ENCODE results near the gene ADAMTS6. TPM values are rescaled to one million over a fixed set of nuclear protein-coding genes. Genes with fewer than 3 reads are reported as not detected.
"Not testable (repeated sequence)": the region's sequence is repeated elsewhere in the genome, so short reads cannot be mapped to it uniquely, and the experiment has no call there.

Gene ADAMTS6
- total RNA-seq, 2 donors from 2014 or later, result 0.91 to 20.7 TPM

DNA sequence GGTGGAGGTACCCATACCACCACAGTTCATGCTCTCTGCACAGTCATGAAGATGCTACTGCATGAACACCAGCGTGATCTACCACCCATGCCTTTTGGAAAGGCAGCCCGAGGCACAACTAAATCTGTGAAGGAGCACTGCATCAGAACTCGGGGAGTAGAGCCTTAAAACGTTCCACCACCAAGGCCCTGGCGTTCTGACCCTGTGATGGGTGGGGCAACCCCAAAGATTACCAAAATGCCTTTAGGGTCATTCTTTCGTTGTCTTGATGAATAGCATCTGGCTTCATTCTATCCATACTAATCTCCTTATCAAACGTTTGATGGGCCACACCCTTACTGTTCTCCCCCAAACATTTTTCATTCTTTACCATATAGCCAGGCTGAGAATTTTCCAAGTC lies 97.9 kb downstream of the ADAMTS6 start:
- intact Hi-C loops (cut with DNase I), result no loop called here
- no peaks in the 10 kb centered on the region for H3K27me3 ChIP-seq (replicated peaks; ENCODE audit: insufficient read depth)
- no peak for DNase-seq (ENCODE audit: low spot score)

GRCh38 chr5:65382582-65382981 lies 99.1 kb downstream of the ADAMTS6 start:
- intact Hi-C loops (cut with DNase I), result no loop called here
- Histone ChIP-seq H3K27ac (no peak overlapping the region), H3K27me3 (replicated peaks; ENCODE audit: insufficient read depth) (no peaks in the 10 kb centered on the region), H3K36me3 (no peaks in the 10 kb centered on the region), H3K4me3 (no peak overlapping the region), H3K4me1 (replicated peaks) (no peaks in the 10 kb centered on the region), H3K9me3 (no peaks in the 10 kb centered on the region)
- TF ChIP-seq CTCF (IDR thresholded peaks at IDR 0.05) (no peak), POLR2AphosphoS5 (IDR thresholded peaks at IDR 0.05) (no peak), POLR2A (IDR thresholded peaks at IDR 0.05) (no peak)
- 72% methylated on average over 1 of the region's 1 CpG for WGBS
- DNase-seq (ENCODE audit: low spot score), result no peak

More for the DNA sequence above, 97.9 kb downstream of the ADAMTS6 start:
- H3K27ac ChIP-seq, result no peak overlapping the region
- H3K4me3 ChIP-seq, result no peak overlapping the region
- WGBS, result 85% methylated on average over 7 of the region's 7 CpGs
- no peaks in the 10 kb centered on the region for H3K4me1 ChIP-seq (replicated peaks)
- no peaks in the 10 kb centered on the region for H3K9me3 ChIP-seq
- H3K36me3 ChIP-seq, result no peaks in the 10 kb centered on the region
- no peak for TF ChIP-seq POLR2AphosphoS5 (IDR thresholded peaks at IDR 0.05)
- TF ChIP-seq POLR2A (IDR thresholded peaks at IDR 0.05), result no peak
- no peak for TF ChIP-seq CTCF (IDR thresholded peaks at IDR 0.05)

GRCh38 chr5:65370505-65370904 lies 111.2 kb downstream of the ADAMTS6 start:
- DNase-seq (ENCODE audit: low spot score); H3K9me3 ChIP-seq; H3K36me3 ChIP-seq; H3K27ac ChIP-seq; intact Hi-C loops (cut with DNase I); H3K4me3 ChIP-seq; H3K27me3 ChIP-seq (replicated peaks; ENCODE audit: insufficient read depth); H3K4me1 ChIP-seq (replicated peaks): not testable (repeated sequence)
- 87% methylated on average over 15 of the region's 15 CpGs for WGBS

GRCh38 chr5:65366655-65367054 lies 115.1 kb downstream of the ADAMTS6 start:
- no peak overlapping the region for H3K4me3 ChIP-seq
- no peak for DNase-seq (ENCODE audit: low spot score)
- no peak for TF ChIP-seq POLR2A (IDR thresholded peaks at IDR 0.05)
- TF ChIP-seq POLR2AphosphoS5 (IDR thresholded peaks at IDR 0.05), result no peak
- TF ChIP-seq CTCF (IDR thresholded peaks at IDR 0.05), result no peak
- no peaks in the 10 kb centered on the region for H3K4me1 ChIP-seq (replicated peaks)
- no peaks in the 10 kb centered on the region for H3K27me3 ChIP-seq (replicated peaks; ENCODE audit: insufficient read depth)
- H3K9me3 ChIP-seq, result no peaks in the 10 kb centered on the region
- no peak overlapping the region for H3K27ac ChIP-seq
- intact Hi-C loops (cut with DNase I), result no loop called here
- no peaks in the 10 kb centered on the region for H3K36me3 ChIP-seq
- 60% methylated on average over 2 of the region's 2 CpGs for WGBS

DNA sequence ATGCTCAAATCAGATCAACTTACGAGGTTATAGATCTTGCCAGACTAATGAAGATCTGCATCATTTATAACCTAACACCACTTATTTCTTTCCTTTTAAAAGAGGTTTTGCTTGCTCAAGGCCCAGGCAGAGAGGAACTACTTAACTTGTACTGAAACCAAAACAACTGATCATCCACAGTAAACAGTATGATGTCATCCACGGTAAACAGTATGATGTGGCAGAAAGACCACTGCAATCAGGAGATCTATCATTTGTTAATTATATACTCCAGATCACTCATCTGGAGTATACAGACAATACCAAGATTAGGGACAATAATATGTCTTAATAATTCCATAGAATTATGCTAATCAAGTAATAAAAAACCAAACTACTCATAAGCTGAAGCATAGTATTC lies 116.8 kb downstream of the ADAMTS6 start:
- Histone ChIP-seq H3K27me3 (replicated peaks; ENCODE audit: insufficient read depth) (no peaks in the 10 kb centered on the region), H3K36me3 (no peaks in the 10 kb centered on the region), H3K27ac (no peak overlapping the region), H3K4me3 (no peak overlapping the region), H3K4me1 (replicated peaks) (no peaks in the 10 kb centered on the region), H3K9me3 (no peaks in the 10 kb centered on the region)
- intact Hi-C loops (cut with DNase I), result no loop called here
- DNase-seq (ENCODE audit: low spot score), result no peak
- WGBS, result 91% methylated on average over 2 of the region's 2 CpGs
- TF ChIP-seq POLR2AphosphoS5 (IDR thresholded peaks at IDR 0.05) (no peak), POLR2A (IDR thresholded peaks at IDR 0.05) (no peak), CTCF (IDR thresholded peaks at IDR 0.05) (no peak)
